ENCODE results near the gene SULT1C2.

Gene SULT1C2

GRCh38 chr2:108263401-108263800, 25.3 kb upstream of the SULT1C2 start:
- no peaks in the 10 kb centered on the region for H3K9me3 ChIP-seq (ENCODE audit: low read length)
- H3F3A ChIP-seq (ENCODE audit: insufficient read depth, low read length): no peaks in the 10 kb centered on the region
- no peaks in the 10 kb centered on the region for H3K9me2 ChIP-seq (ENCODE audit: low read depth, low read length)
- H3K4me3 ChIP-seq (ENCODE audit: low read depth, low read length, poor library complexity, severe bottlenecking): no peak overlapping the region
- no peak overlapping the region for H2AFZ ChIP-seq (ENCODE audit: low read length)
- no peaks in the 10 kb centered on the region for H3K4me1 ChIP-seq (ENCODE audit: insufficient read depth, low read length, severe bottlenecking)
- no peaks in the 10 kb centered on the region for H3K36me3 ChIP-seq (ENCODE audit: insufficient read depth, low read length)
- no peak overlapping the region for H3K9ac ChIP-seq (ENCODE audit: low read length)
- no peaks in the 10 kb centered on the region; the same call in 1 of the 2 replicates for H3K27me3 ChIP-seq (ENCODE audit: insufficient read depth, low read length)
- H4K20me1 ChIP-seq (ENCODE audit: insufficient read depth, low read length): no peaks in the 10 kb centered on the region
- no peak overlapping the region for H3K27ac ChIP-seq (ENCODE audit: low read depth, low read length, poor library complexity, severe bottlenecking)
- no peak for TF ChIP-seq CTCF (IDR thresholded peaks at IDR 0.05; ENCODE audit: low read length)
- no peak for TF ChIP-seq EZH2 (IDR thresholded peaks at IDR 0.05; ENCODE audit: borderline replicate concordance, low read length)
- H3K79me2 ChIP-seq (ENCODE audit: insufficient read depth, low read length): no peaks in the 10 kb centered on the region
- no peak overlapping the region for H3K4me2 ChIP-seq (ENCODE audit: low read length)

DNA sequence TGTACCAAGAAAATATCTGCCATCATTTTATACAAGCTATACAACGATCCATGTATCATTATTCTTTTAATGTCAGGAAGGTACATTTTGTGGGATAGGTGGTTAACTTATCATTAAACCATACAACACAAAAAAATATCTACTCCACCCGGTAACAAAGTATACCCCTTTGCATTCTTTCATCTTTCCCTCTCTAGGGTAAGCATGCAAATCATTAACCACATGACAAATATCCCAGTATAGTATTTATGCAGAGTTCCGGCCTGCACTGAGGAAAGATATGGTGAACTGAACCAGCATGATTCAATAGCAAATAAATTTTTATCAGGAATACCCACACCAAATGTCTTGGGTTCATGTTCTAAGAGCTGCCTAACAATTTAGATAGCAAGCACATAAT, 22.5 kb upstream of the SULT1C2 start:
- Histone ChIP-seq H2AFZ (ENCODE audit: low read length) (no peak overlapping the region), H3K27ac (ENCODE audit: low read depth, low read length, poor library complexity, severe bottlenecking) (no peak overlapping the region), H3K4me3 (ENCODE audit: low read depth, low read length, poor library complexity, severe bottlenecking) (no peak overlapping the region), H3K4me1 (ENCODE audit: insufficient read depth, low read length, severe bottlenecking) (no peaks in the 10 kb centered on the region), H3K36me3 (ENCODE audit: insufficient read depth, low read length) (no peaks in the 10 kb centered on the region), H3K79me2 (ENCODE audit: insufficient read depth, low read length) (no peaks in the 10 kb centered on the region), H4K20me1 (ENCODE audit: insufficient read depth, low read length) (no peaks in the 10 kb centered on the region), H3K27me3 (ENCODE audit: insufficient read depth, low read length) (no peaks in the 10 kb centered on the region; the same call in 1 of the 2 replicates), H3F3A (ENCODE audit: insufficient read depth, low read length) (no peaks in the 10 kb centered on the region), H3K4me2 (ENCODE audit: low read length) (no peak overlapping the region), H3K9ac (ENCODE audit: low read length) (no peak overlapping the region), H3K9me2 (ENCODE audit: low read depth, low read length) (no peaks in the 10 kb centered on the region), H3K9me3 (ENCODE audit: low read length) (no peaks in the 10 kb centered on the region)
- TF ChIP-seq EZH2 (IDR thresholded peaks at IDR 0.05; ENCODE audit: borderline replicate concordance, low read length) (no peak), CTCF (IDR thresholded peaks at IDR 0.05; ENCODE audit: low read length) (no peak)

GRCh38 chr2:108267101-108267500, 21.6 kb upstream of the SULT1C2 start:
- Histone ChIP-seq H3K9me3 (ENCODE audit: low read length) (no peaks in the 10 kb centered on the region), H4K20me1 (ENCODE audit: insufficient read depth, low read length) (no peaks in the 10 kb centered on the region), H3K9me2 (ENCODE audit: low read depth, low read length) (no peaks in the 10 kb centered on the region), H3K27me3 (ENCODE audit: insufficient read depth, low read length) (no peaks in the 10 kb centered on the region; the same call in 1 of the 2 replicates), H3F3A (ENCODE audit: insufficient read depth, low read length) (no peaks in the 10 kb centered on the region), H3K4me3 (ENCODE audit: low read depth, low read length, poor library complexity, severe bottlenecking) (no peak overlapping the region), H3K27ac (ENCODE audit: low read depth, low read length, poor library complexity, severe bottlenecking) (no peak overlapping the region), H3K4me2 (ENCODE audit: low read length) (no peak overlapping the region), H3K36me3 (ENCODE audit: insufficient read depth, low read length) (no peaks in the 10 kb centered on the region), H2AFZ (ENCODE audit: low read length) (no peak overlapping the region), H3K4me1 (ENCODE audit: insufficient read depth, low read length, severe bottlenecking) (no peaks in the 10 kb centered on the region), H3K79me2 (ENCODE audit: insufficient read depth, low read length) (no peaks in the 10 kb centered on the region), H3K9ac (ENCODE audit: low read length) (no peak overlapping the region)
- TF ChIP-seq EZH2 (IDR thresholded peaks at IDR 0.05; ENCODE audit: borderline replicate concordance, low read length) (no peak), CTCF (IDR thresholded peaks at IDR 0.05; ENCODE audit: low read length) (no peak)

Measured in OCI-LY1 (cell line).